Measurements from ENCODE around the gene GDI2.
"Not testable (repeated sequence)": the region's sequence is repeated elsewhere in the genome, so short reads cannot be mapped to it uniquely, and the experiment has no call there.

GDI2 gene

DNA sequence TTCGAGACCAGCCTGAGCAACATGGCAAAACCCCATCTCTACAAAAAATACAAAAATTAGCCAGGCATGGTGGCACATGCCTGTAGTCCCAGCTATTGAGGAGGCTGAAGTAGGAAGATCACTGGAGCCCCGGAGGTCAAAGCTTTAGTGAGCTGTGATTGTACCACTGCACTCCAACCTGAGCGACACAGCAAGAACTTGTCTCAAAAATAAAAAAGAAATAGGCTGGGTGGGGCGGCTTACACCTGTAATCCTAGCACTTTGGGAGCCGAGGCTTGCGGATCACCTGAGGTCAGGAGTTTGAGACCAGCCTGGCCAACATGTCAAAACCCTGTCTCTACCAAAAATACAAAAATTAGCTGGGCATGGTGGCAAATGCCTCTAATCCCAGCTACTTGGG lies 13.3 kb upstream of the GDI2 start:
- DNase-seq: not testable (repeated sequence)

DNA sequence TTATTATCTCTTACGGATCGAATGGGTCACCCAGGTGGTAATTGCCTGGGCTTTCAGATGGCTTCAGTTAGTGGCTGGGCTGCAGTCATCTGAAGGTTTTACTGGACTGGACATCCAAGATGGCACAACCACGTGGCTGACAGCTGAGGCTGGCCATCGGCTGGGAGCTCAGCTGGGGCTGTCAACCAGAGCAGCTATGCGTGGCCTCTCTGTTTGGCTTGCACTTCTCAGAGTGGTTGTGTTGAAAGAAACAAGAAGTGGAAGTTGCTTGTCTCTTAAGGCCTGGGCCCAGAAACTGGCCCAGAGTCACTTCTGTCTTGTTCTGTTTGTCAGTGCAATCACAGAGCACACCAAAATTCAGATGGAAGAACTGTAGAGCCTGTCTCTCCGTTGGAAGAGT lies 5.7 kb upstream of the GDI2 start:
- no peak for DNase-seq

DNA sequence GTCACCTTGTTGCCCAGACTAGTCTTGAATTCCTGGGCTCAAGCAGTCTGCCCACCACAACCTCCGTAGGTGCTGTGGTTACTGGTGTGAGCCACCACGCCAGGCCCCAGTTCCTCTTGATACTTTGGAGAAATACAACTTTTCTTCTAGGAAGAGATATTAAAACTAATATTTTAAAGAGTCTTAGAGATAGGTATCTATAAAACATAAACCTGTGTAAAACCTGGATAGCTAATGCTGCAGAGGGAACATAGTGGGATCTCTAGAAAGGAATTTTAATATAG lies 4.8 kb upstream of the GDI2 start:
- DNase-seq: no peak

DNA sequence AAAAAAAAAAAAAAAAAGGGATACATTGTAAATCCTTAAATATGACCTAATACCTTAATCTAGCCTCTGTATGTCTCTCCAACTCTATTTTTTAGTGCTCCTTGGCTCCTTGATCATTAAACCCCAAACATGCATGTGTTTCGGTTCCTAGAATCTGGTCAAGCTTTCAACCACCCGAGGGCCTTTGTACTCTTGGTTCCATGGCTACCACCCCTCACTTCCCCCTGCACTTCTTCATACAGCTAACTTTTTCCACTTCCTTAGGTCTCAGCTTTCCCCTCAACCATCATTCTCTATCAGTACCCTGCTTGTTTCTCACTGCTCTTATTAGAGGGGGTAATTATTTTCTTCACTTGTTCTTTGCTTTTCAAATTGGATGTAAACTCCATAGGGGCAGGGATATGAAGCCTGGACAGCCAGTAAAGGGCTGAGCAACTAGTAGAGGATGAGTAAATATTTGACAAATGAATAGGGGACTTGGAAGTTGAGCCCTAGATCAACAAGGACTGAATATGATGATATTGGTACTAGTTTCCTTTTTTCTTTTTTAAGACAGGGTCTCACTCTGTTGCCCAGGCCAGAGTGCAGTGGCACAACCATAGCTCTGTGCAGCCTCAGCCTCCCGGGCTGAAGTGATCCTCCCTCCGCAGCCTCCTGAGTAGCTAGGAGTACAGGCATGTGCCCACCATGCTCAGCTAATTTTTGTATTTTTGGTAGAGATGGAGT lies 4.3 kb upstream of the GDI2 start:
- DNase-seq: no peak

DNA sequence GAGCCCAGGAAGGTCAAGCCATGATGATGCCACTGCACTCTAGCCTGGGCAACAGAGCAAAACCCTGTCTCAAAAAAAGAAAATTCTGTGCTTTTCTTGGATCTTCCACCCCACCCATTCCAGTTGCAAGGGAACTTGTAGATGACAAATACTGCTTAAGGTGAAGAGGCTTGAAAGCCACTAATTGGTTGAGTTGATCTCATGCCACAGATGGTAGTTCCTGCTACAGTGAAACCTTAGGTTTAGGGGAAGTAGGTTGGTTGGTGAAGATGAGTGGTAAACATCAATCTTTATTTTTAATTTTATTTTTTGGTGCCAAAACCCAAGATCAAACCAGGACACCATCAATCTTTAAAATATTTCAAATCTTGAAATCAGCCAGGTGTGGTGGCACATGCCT lies 2.9 kb upstream of the GDI2 start:
- no peak for DNase-seq

DNA sequence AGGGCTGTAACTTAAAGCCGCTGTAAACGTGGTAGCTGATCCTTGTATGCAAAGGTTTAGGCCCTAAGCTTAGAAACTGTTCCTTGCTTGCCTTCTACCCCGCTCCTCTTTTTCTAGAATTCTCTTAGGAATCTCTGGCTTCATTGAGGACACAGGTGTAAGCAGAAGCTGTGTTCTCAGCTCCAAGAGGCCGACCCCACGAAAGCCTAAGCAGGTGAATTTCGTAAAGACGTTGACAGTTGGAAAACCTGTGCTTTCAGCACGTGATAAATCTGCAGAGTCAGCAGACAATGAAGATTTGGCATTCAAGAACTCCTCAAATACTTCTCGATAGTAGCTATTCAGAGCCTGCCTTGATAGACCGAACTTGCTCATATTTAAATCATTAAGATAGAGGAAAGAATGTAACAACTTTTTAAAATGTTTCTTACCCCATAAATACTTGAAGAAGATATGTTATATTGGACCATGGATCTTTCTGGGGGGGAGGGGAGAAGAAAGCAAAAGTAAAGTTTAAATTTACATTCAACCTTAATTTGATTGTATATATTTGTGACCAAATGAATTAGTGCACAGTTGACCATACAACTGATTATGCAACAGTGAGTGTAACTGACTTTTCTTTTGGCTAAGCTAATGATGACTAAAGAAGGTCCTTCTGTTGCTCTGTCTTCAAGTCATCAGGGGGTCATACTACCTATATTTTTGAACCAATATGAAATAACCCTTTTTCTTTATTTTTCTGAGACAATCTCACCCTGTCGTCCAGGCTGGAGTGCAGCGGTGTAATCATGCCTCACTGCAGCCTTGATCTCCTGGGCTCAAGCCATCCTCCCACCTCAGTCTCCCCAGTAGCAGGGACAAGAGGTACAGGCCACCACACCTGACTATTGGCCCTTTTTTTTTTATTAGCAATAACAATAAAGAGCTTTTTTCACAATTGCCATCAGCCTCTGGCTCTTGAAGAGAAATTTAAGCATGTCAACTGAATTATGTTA lies 1.2 kb upstream of the GDI2 start:
- no peak for DNase-seq

DNA sequence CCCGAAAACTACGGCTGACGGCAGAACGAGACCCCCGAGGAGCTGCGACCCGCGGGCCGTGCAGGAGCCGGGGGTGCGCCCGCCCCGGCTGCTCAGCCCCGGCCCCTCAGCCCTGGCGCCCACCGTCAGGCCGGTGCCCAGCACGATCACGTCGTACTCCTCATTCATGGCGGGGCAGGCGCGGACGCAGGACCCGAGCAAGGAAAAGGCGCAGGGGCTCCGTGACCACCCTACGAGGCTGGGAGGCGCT lies 218 bp downstream of the GDI2 start:
- no peak for DNase-seq

DNA sequence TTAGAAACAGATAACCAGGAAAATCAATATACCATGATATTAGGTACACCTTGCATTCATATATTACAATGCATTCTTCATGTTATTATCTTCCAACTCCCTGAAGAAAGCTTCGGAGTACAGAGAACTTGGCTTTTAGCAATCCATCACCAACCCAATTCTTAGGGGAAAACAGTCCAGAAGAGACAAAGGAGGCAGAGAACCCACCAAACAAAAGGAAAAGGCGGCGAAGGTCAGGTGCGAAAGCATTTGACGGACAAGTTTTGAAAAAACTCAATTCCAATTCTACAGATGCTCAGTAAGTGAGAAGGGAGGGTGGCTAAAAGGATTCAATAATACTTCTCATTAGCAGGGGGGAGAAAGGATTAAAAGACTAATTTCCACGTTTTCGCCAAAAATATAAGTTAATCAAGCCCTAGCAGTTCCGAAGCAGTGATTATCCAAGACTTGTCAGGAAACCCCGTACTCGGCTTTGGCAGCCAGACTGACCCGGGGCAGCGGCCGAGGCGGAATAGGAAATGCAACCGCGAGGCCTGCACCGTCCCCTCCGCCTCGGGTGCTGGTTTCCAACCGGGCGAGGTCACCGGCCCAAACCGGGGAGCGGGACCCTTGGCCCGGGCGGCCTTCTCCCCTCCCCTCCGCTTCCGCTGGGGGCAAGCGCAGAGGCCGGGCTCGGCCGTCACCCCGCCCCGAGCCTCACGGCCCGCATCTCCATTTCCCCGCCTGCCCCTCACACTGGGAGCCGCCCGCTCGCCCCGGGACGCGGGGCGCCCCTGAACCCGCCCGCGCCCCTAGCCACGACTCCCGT lies 747 bp downstream of the GDI2 start:
- peak; percentile 33 for DNase-seq

DNA sequence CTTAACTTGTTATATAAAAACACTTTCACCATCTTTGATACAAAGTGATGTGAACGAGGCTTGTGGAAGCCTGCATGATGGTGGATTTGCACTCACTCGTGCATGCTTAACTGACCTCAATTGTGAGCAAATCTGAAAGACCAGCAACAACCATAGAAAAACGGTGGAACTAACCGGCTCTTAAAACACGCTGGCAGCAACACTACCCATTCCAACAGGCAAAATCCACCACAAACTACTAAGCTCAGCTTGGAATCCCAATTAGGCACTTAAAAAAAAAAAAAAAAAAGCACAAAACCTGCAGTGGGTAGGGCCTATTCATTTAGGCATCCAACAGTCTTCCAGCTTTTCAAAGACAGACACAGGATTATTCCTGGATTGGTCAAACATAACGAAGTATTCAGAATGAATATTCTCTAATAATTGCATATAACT lies 1.8 kb downstream of the GDI2 start:
- DNase-seq: no peak

DNA sequence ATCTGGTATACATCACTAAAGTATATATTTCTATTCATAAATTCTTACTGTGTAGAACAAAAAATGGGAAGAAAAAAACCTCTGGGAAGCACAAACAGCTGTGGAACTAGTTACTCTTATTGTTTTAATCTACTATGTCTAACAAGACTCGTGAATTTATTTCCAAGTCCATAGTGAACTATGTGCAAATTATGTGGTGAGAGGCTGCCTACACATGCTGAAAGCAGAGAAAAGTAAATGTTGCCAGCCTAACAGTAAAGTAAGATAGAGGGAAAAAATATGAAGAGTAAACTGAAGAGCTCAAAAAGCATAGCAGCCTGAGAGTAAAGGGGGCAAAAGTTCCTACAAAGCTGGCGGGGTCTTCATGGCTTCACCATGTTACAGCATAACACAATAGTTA lies 3.0 kb downstream of the GDI2 start:
- no peak for DNase-seq

DNA sequence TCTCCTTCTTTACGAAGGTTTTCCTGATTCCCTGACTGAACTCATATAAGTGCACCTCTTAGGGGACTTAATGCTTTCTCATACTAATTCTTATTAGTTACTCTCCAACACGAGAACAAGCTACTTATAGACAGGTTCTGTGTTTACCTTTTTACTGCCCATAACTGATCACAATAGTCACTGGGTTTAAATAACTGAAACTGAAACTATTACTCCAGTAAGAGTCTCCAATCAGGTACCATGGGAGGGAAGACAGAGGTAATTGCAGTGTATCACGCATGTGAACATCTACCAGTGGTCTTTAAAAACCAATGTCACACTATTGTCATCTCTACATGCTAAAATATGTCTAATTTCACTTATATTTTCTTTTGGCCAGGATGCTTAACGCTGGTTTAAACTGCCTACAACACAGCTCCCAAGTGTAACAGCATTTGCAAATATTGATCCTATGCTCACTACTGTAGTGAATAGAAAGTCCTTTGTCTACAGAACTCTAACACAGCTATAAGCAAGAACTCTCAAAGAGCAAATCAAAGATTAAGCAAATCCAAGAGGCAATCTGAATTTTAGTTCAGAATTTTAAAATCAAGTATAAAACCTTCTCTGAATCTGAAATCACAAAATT lies 3.6 kb downstream of the GDI2 start:
- DNase-seq: no peak

DNA sequence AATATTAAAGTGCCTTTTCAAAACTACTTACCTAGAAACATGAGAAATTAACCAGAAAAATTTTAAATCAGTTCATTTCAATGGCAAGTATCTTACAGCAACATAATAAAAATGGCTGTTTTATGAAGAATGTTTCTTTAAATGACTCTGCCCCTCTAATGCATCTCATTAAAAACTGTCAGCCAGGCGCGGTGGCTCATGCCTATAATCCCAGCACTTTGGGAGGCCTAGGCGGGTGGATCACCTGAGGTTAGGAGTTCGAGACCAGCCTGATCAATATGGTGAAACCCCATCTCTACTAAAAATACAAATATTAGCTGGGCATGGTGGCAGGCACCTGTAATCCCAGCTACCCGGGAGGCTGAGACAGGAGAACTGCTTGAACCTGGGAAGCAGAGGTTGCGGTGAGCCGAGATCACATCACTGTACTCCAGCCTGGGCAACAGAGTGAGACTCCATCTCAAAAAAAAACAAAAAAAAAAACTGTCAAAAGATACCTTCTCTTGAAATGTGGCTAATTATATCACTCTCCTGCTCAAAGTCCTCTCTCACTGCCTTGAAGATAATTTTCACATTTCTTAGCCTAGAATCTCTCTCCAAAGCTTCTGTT lies 4.3 kb downstream of the GDI2 start:
- DNase-seq: not testable (repeated sequence)

DNA sequence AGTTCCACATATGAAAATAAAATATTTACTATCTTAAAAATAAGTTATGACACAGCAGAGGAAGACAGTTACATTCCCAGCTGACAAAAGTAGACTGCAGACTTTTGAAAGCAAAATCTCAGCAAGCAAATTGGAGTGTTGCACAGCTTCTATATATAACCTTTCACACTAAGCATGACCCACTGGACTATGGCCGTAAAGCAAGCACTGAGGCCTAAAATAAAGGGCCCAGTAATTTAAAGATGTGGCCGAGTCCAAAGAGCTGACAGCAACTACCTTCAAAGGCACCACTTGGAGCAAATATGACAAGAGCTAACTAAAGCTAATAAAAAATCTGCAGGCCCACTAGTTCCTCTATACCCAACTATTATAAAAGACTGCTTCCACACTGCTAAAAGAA lies 6.5 kb downstream of the GDI2 start:
- DNase-seq: no peak

DNA sequence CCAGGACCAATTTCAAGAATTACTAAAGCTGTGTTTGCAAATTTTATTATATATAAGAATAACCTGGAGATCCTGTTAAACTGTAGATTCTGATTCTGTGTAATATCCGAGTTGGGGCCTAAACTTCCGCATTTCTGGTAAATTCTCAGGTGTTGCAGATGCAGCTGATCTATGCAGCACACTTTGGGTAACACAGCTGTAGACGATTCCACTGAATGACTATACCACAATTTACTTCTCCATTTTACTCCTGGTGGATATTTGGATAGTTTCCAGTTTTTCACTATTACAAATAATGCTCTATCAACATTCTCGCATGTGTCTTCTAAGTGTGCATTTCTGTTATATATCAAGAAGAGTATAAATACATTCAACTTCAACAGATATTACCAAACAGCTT lies 7.5 kb downstream of the GDI2 start:
- no peak for DNase-seq

DNA sequence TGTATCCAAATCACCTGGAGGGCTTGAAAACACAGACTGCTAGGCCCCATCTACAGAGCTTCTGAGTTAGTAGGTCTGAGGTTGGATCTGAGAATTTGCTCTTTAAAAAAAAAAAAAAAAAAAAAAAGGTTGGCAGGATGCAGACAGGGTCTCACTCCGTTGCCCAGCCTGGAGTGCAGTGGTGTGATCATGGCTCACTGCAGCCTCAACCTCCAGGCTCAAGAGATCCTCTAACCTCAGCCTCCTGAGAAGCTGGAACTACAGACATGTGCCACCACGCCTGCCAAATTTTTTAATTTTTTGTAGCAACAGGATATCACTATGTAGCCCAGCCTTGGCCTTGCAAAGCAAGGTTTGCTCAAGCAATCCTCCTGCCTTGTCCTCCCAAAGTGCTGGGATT lies 8.0 kb downstream of the GDI2 start:
- DNase-seq: no peak

DNA sequence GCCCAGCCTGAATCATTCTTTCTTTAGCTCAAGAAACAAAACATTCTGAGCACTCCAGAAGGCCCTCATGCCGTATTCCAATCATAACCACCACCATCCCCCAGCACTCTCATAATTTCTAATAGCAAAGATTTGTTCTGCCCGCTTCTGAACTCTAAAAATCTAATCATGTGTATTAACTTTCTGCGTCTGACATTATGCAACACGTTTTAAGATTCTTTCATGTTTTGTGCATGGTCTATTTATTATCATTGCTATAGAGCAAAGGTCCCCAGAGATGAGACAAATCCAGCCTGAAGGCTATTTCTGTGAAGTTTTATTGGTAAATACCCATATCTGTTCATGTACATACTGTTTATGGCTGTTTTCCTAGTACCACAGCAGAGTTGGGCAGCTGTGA lies 8.8 kb downstream of the GDI2 start:
- DNase-seq: no peak

DNA sequence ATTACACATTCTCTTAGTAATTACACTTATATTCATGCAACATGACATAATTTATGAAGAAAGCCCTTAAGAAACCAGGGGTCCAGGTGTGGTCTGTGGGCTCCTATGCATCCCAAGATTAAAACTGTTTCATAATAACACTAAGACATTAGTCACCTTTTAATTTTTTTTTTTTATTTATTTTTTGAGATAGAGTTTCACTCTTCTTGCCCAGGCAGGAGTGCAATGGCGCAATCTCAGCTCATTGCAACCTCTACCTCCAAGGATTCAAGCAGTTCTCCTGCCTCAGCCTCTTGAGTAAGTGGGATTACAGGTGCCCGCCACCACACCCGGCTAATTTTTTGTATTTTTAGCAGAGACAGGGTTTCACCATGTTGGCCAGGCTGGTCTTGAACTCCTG lies 12.5 kb downstream of the GDI2 start:
- DNase-seq: no peak

DNA sequence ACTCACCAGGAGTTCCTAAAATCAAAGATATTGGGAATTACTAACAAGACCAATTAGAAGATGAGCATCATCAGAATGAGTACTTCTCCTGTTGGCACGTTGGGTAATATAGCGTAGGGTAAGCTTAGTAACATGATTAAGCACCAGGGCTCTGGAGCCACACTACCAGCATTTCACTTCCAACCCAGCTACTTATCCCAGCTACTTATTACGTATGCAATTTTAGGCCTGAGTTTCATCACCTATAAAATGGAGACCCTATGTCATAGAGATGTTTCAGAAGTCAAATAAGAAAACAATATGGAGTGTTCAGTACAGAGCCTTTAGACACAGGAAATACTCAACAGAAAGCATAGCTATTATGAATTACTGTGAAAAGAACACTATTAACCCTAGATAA lies 19.0 kb downstream of the GDI2 start:
- no peak for DNase-seq

DNA sequence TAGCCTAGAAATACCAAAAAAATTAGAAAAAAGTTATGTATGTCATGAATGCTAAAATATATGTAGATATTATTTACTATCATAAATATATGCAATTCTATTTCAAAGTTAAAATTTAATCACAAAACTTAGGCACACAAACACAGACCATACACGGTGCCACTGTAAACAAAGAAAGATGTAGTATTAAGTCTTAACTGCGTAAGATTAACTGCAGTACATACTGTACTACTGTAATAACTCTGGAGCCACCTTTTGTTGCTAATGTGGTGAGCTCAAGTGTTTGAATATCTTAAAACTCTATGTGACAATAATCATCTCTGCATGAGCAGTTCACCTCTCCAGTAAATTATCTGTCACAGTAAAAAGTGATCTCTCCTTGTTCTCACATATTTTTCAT lies 23.6 kb downstream of the GDI2 start:
- no peak for DNase-seq

DNA sequence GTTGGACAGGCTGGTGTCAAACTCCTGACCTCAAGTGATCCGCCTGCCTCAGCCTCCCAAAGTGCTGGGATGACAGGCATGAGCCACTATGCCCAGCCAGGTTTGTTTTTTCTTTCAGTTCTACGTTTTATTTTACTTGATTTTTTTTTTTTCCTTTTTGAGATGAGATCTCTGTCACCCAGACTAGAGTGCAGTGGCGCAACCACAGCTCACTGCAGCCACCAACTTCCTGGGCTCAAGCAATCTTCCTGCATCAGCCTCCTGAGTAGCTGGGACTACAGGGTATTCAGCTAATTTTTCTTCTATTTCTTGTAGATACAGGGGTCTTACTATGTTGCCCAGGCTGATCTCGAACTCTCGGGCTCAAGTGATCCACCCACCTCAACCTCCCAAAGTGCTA lies 24.3 kb downstream of the GDI2 start:
- no peak for DNase-seq

DNA sequence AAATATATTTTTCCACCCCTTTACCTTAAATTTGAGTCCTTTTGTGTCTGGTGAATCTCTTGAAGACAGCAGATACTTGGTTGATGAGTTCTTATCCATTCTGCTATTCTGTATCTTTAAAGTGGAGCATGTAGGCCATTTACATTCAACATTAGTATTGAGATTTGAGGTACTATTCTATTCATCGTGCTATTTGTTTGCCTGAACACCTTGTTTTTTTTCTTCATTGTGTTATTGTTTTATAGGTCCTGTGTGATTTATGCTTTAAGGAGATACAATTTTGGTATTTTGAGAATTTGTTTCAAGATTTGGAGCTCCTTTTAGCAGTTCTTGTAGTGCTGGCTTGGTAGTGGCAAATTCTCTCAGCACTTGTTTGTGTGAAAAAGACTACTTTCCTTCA lies 29.9 kb downstream of the GDI2 start:
- DNase-seq: no peak

DNA sequence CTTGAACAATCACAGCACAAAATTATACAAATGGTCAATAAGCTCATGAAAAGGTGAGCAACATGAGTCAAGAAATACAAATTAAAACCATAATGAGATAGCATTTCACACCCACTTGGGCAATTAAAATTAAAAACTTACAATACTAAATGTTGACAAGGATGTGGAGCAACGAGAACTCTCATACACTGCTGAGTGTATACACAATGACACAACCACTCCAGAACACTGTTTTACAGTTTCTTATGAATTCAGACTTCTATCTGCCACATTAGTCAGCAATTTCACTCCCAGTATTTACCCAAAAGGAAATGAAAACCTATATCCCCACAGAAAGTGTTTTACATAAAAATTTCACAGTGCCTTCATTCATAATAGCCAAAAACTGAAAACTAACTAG lies 31.1 kb downstream of the GDI2 start:
- DNase-seq: no peak

DNA sequence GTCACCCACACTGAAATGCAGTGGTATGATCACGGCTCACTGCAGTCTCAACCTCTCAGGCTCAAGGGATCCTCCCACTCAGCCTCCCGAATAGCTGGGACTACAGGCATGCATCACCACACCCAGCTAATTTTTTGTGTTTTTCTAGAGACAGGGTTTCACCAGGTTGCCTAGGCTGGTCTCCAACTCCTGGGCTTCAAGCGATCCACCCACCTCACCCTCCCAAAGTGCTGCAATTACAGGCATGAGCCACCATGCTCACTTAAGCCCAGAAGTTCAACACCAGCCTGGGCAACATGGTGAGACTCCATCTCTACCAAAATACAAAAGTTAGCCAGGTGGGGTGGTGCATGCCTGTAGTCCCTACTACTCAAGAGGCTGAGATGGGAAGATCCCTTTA lies 33.5 kb downstream of the GDI2 start:
- no peak for DNase-seq

All from activated effector memory CD4-positive, alpha-beta T cell treated with Interleukin-2 at 50 U/mL for 16 hours (primary cell).